GM12872 (cell line): ENCODE results near the gene ATP6V1B1.

Source experiments
- CTCF ChIP-seq: IDR thresholded peaks from 3 replicates; pipeline ENCODE4 v1.5.1; 2011; ENCODE audit warnings: low read depth, mild to moderate bottlenecking, low read length, moderate library complexity; ENCODE audit not compliant: insufficient read depth

Gene ATP6V1B1

GRCh38 chr2:70932631-70933230, 3.0 kb upstream of the ATP6V1B1 start:
- no peak for TF ChIP-seq CTCF

- TF ChIP-seq CTCF: no peak
Observed at GRCh38 chr2:70934981-70935380, 719 bp upstream of the ATP6V1B1 start.

- no peak for TF ChIP-seq CTCF
Observed at GRCh38 chr2:70936165-70936978, 672 bp downstream of the ATP6V1B1 start.

GRCh38 chr2:70936979-70937811, 1.5 kb downstream of the ATP6V1B1 start:
- no peak for TF ChIP-seq CTCF

- no peak for TF ChIP-seq CTCF
Observed at GRCh38 chr2:70937866-70938585, 2.3 kb downstream of the ATP6V1B1 start.

- no peak for TF ChIP-seq CTCF
Observed at GRCh38 chr2:70938586-70938950, 2.9 kb downstream of the ATP6V1B1 start.
